Ishikawa (cell line): Measurements from ENCODE around the gene COL4A4.

Experiments used
- CEBPB ChIP-seq: IDR thresholded peaks from 2 replicates; pipeline ENCODE4 v1.6.1; 2012
- CREB1 ChIP-seq: IDR thresholded peaks from 2 replicates; pipeline ENCODE4 v1.6.1; 2012; ENCODE audit warnings: low read depth
- EGR1 ChIP-seq: IDR thresholded peaks from 2 replicates; pipeline ENCODE4 v1.6.1; 2012
- EP300 ChIP-seq: IDR thresholded peaks from 2 replicates; pipeline ENCODE4 v1.6.1; 2012; ENCODE audit warnings: borderline replicate concordance
- FOXM1 ChIP-seq: IDR thresholded peaks from 2 replicates; pipeline ENCODE4 v1.6.1; 2012; ENCODE audit warnings: low read depth, borderline replicate concordance
- MAX ChIP-seq: IDR thresholded peaks from 2 replicates; pipeline ENCODE4 v1.6.1; 2012
- NFIC ChIP-seq: IDR thresholded peaks from 2 replicates; pipeline ENCODE4 v1.6.1; 2012
- RAD21 ChIP-seq: IDR thresholded peaks from 2 replicates; pipeline ENCODE4 v1.6.1; 2012; ENCODE audit warnings: low read depth
- REST ChIP-seq: IDR thresholded peaks from 2 replicates; pipeline ENCODE4 v1.6.1; 2012; ENCODE audit warnings: low read depth, mild to moderate bottlenecking
- TAF1 ChIP-seq: IDR thresholded peaks from 2 replicates; pipeline ENCODE4 v1.6.1; 2012; ENCODE audit warnings: low read depth, mild to moderate bottlenecking
- TCF12 ChIP-seq: IDR thresholded peaks from 2 replicates; pipeline ENCODE4 v1.6.1; 2012; ENCODE audit warnings: low read depth
- TEAD4 ChIP-seq: IDR thresholded peaks from 2 replicates; pipeline ENCODE4 v1.6.1; 2012
- USF1 ChIP-seq: IDR thresholded peaks from 2 replicates; pipeline ENCODE4 v1.6.1; 2012
- YY1 ChIP-seq: IDR thresholded peaks from 2 replicates; pipeline ENCODE4 v1.6.1; 2012; ENCODE audit warnings: low read depth
- ZBTB7A ChIP-seq: IDR thresholded peaks from 2 replicates; pipeline ENCODE4 v1.6.1; 2012; ENCODE audit warnings: low read depth

COL4A4 gene

GRCh38 chr2:227125506-227125905 is 38.5 kb downstream of the COL4A4 start:
- TF ChIP-seq CREB1 (no peak), ZBTB7A (no peak), FOXM1 (no peak), TCF12 (no peak), TAF1 (no peak), TEAD4 (no peak), REST (no peak)

GRCh38 chr2:227124811-227125210 is 39.2 kb downstream of the COL4A4 start:
- TF ChIP-seq YY1 (no peak), EP300 (no peak), CEBPB (no peak), RAD21 (no peak), FOXM1 (no peak), CREB1 (no peak), ZBTB7A (no peak), NFIC (no peak), USF1 (no peak), TAF1 (no peak)

- TF ChIP-seq FOXM1 (no peak), EGR1 (no peak), TAF1 (no peak), EP300 (no peak), NFIC (no peak), USF1 (no peak), CREB1 (no peak), ZBTB7A (no peak), TEAD4 (no peak), YY1 (no peak), CEBPB (no peak), RAD21 (no peak), MAX (no peak), TCF12 (no peak), REST (no peak)
These were observed 40.3 kb downstream of the COL4A4 start for GRCh38 chr2:227123697-227124096.

GRCh38 chr2:227118353-227118752 is 45.7 kb downstream of the COL4A4 start:
- no peak for TF ChIP-seq RAD21

- no peak for TF ChIP-seq FOXM1
- TF ChIP-seq EGR1 = no peak
- TF ChIP-seq TAF1 = no peak
- TF ChIP-seq NFIC = no peak
- no peak for TF ChIP-seq MAX
- TF ChIP-seq RAD21 = no peak
- no peak for TF ChIP-seq TCF12
- no peak for TF ChIP-seq ZBTB7A
These were observed 46.2 kb downstream of the COL4A4 start for GRCh38 chr2:227117852-227118251.

- no peak for TF ChIP-seq NFIC
- TF ChIP-seq EGR1 = no peak
- TF ChIP-seq CREB1 = no peak
- TF ChIP-seq REST = no peak
- no peak for TF ChIP-seq RAD21
- TF ChIP-seq CEBPB = no peak
- TF ChIP-seq TEAD4 = no peak
- no peak for TF ChIP-seq MAX
- no peak for TF ChIP-seq TCF12
- no peak for TF ChIP-seq YY1
- TF ChIP-seq FOXM1 = no peak
- no peak for TF ChIP-seq TAF1
- TF ChIP-seq USF1 = no peak
- no peak for TF ChIP-seq ZBTB7A
- TF ChIP-seq EP300 = no peak
These were observed 47.0 kb downstream of the COL4A4 start for GRCh38 chr2:227117027-227117426.
